ENCODE data around the gene ENTR1. TPM values are rescaled to one million over a fixed set of nuclear protein-coding genes. Genes with fewer than 3 reads are reported as not detected.

The ENTR1 gene
- total and polyA plus RNA-seq, 4 donors: 25.5 to 48.4 (median 37.7) TPM

DNA sequence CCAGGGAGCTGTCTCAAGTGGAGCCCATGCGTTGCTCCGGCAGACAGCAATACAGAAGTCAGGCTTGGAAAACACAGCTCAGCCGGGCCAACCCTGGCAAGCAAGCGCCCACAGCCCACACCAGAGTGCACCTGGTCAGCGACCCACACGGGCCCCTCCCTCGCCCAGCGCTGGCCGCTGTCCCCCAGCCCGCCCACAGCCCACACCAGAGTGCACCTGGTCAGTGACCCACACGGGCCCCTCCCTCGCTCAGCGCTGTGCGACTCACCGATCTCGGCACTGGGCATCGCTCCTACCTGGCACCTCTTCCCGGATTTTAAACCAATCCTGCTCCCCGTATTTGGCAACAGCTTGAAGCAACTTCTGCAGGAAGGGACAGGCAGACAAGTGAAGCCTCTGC is 23.2 kb downstream of the ENTR1 start:
- no peak overlapping the region for H3K9ac ChIP-seq (ENCODE audit: insufficient read depth in 1 of 2, low read length in 2 of 2)
- no peaks in the 10 kb centered on the region for H3K9me3 ChIP-seq (ENCODE audit: control insufficient read depth in 4 of 4, insufficient read depth in 3 of 4, low read length in 3 of 4)
- 98 to 99% methylated on average over 19 of the region's 19 CpGs for WGBS, 2 donors
- H3K4me3 ChIP-seq: no peak overlapping the region
- DNase-seq (no peak), ATAC-seq (ENCODE audit: insufficient read depth, low FRiP score) (no peak)
- TF ChIP-seq CTCF (IDR thresholded peaks at IDR 0.05; ENCODE audit: control extremely low read depth, extremely low read depth): no peak
- peaks cover 0 to 55% (median 16%) of the 10 kb centered on the region in 4 donors for H3K36me3 ChIP-seq (ENCODE audit: control insufficient read depth in 4 of 4, insufficient read depth in 4 of 4, low read length in 4 of 4)
- H3K27me3 ChIP-seq (ENCODE audit: control insufficient read depth in 3 of 3, insufficient read depth in 3 of 3, low read length in 2 of 3): no peaks in the 10 kb centered on the region
- no peak overlapping the region for H3K27ac ChIP-seq (ENCODE audit: low read depth in 1 of 2, low read length in 1 of 2)
- no peaks in the 10 kb centered on the region for H3K4me1 ChIP-seq (ENCODE audit: control insufficient read depth in 5 of 5, insufficient read depth in 5 of 5, low read length in 5 of 5)

- Histone ChIP-seq H3K27me3 (ENCODE audit: control insufficient read depth in 3 of 3, insufficient read depth in 3 of 3, low read length in 2 of 3) (no peaks in the 10 kb centered on the region), H3K36me3 (ENCODE audit: control insufficient read depth in 4 of 4, insufficient read depth in 4 of 4, low read length in 4 of 4) (peaks cover 0 to 58% (median 16%) of the 10 kb centered on the region in 4 donors), H3K9me3 (ENCODE audit: control insufficient read depth in 4 of 4, insufficient read depth in 3 of 4, low read length in 3 of 4) (no peaks in the 10 kb centered on the region), H3K4me3 (no peak overlapping the region), H3K9ac (ENCODE audit: insufficient read depth in 1 of 2, low read length in 2 of 2) (no peak overlapping the region), H3K4me1 (ENCODE audit: control insufficient read depth in 5 of 5, insufficient read depth in 5 of 5, low read length in 5 of 5) (no peaks in the 10 kb centered on the region), H3K27ac (ENCODE audit: low read depth in 1 of 2, low read length in 1 of 2) (no peak overlapping the region)
- WGBS, 2 donors: 78 to 81% methylated on average over 13 of the region's 13 CpGs
- TF ChIP-seq CTCF (IDR thresholded peaks at IDR 0.05; ENCODE audit: control extremely low read depth, extremely low read depth): no peak
- ATAC-seq (ENCODE audit: insufficient read depth, low FRiP score): no peak
- no peak for DNase-seq
Measured at GRCh38 chr9:136386018-136386417, 24.4 kb downstream of the ENTR1 start.

- H3K4me3 ChIP-seq: no peak overlapping the region
- H3K9ac ChIP-seq (ENCODE audit: insufficient read depth in 1 of 2, low read length in 2 of 2): no peak overlapping the region
- no peak for TF ChIP-seq CTCF (IDR thresholded peaks at IDR 0.05; ENCODE audit: control extremely low read depth, extremely low read depth)
- H3K27me3 ChIP-seq (ENCODE audit: control insufficient read depth in 3 of 3, insufficient read depth in 3 of 3, low read length in 2 of 3): no peaks in the 10 kb centered on the region
- H3K9me3 ChIP-seq (ENCODE audit: control insufficient read depth in 4 of 4, insufficient read depth in 3 of 4, low read length in 3 of 4): no peaks in the 10 kb centered on the region
- ATAC-seq (ENCODE audit: insufficient read depth, low FRiP score) (no peak), DNase-seq (no peak)
- WGBS, 2 donors: 83 to 85% methylated on average over 11 of the region's 11 CpGs
- peaks cover 0 to 66% (median 16%) of the 10 kb centered on the region in 4 donors for H3K36me3 ChIP-seq (ENCODE audit: control insufficient read depth in 4 of 4, insufficient read depth in 4 of 4, low read length in 4 of 4)
- H3K27ac ChIP-seq (ENCODE audit: low read depth in 1 of 2, low read length in 1 of 2): no peak overlapping the region
- H3K4me1 ChIP-seq (ENCODE audit: control insufficient read depth in 5 of 5, insufficient read depth in 5 of 5, low read length in 5 of 5): no peaks in the 10 kb centered on the region
Measured at GRCh38 chr9:136385015-136385414, 25.4 kb downstream of the ENTR1 start.

DNA sequence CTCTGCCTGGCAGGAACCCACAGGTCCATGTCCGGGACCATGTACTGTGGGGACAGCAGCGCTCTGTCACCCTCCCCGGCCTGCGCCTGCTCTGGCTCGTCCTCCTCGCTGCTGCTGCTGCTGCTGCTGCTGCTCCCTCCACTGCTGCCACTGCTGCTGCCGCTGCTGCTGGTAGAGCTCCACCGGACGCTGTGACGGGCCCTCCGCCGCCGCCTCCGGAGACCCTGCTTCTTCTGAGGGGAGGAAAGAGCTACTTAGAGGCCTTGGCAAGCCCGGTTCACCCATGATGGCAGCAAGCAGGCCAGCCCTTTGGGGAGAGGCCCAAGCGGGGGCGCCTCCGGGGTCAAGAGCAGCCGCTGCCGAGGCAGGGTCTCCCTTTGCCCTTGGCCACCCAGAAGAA is 27.0 kb downstream of the ENTR1 start:
- Histone ChIP-seq H3K4me1 (ENCODE audit: control insufficient read depth in 5 of 5, insufficient read depth in 5 of 5, low read length in 5 of 5) (no peaks in the 10 kb centered on the region), H3K9me3 (ENCODE audit: control insufficient read depth in 4 of 4, insufficient read depth in 3 of 4, low read length in 3 of 4) (no peaks in the 10 kb centered on the region), H3K27me3 (ENCODE audit: control insufficient read depth in 3 of 3, insufficient read depth in 3 of 3, low read length in 2 of 3) (no peaks in the 10 kb centered on the region), H3K36me3 (ENCODE audit: control insufficient read depth in 4 of 4, insufficient read depth in 4 of 4, low read length in 4 of 4) (peaks cover 3 to 72% (median 17%) of the 10 kb centered on the region in 4 donors), H3K4me3 (no peak overlapping the region), H3K27ac (ENCODE audit: low read depth in 1 of 2, low read length in 1 of 2) (no peak overlapping the region), H3K9ac (ENCODE audit: insufficient read depth in 1 of 2, low read length in 2 of 2) (no peak overlapping the region)
- DNase-seq: no peak
- no peak for ATAC-seq (ENCODE audit: insufficient read depth, low FRiP score)
- no peak for TF ChIP-seq CTCF (IDR thresholded peaks at IDR 0.05; ENCODE audit: control extremely low read depth, extremely low read depth)
- WGBS, 2 donors: 97 to 98% methylated on average over 20 of the region's 20 CpGs

Measured in lung (tissue), 12 donors.